Activated CD8-positive, alpha-beta T cell treated with anti-CD3 and anti-CD28 coated beads for 36 hours (primary cell): ENCODE results near the gene GALNS. TPM values are rescaled to one million over a fixed set of nuclear protein-coding genes. Genes with fewer than 3 reads are reported as not detected.

Experiments used
- ATAC-seq: fragments of 200-7000 bp; cut with Tn5 transposase; one replicate; pipeline ENCODE4 v1.10.0; 2021; ENCODE audit warnings: mild to moderate bottlenecking, moderate library complexity
- CTCF ChIA-PET: fragments of 350-600 bp; sonication (Branson Sonifier 250); formaldehyde crosslinking; loops from one replicate; lab custom pipeline; 2021; ENCODE audit warnings: antibody characterized with exemption; lab: Charles Lee
- POLR2A ChIA-PET: fragments of 350-600 bp; sonication (Branson Sonifier 250); formaldehyde crosslinking; loops from one replicate; lab custom pipeline; 2021; ENCODE audit warnings: antibody characterized with exemption; lab: Charles Lee
- DNase-seq: peaks from one replicate; pipeline ENCODE4 v3.0.0-alpha.2; 2020
- H3K27ac Mint-ChIP-seq: one replicate; pipeline ENCODE4 v1.8.0; 2021; ENCODE audit warnings: mild to moderate bottlenecking, mixed read lengths
- H3K27me3 Mint-ChIP-seq: one replicate; pipeline ENCODE4 v1.8.0; 2021; ENCODE audit warnings: mixed read lengths
- H3K36me3 Mint-ChIP-seq: one replicate; pipeline ENCODE4 v1.8.0; 2021; ENCODE audit warnings: low read depth, mixed read lengths
- H3K4me1 Mint-ChIP-seq: one replicate; pipeline ENCODE4 v1.8.0; 2021; ENCODE audit warnings: low read depth, mixed read lengths
- H3K4me3 Mint-ChIP-seq: one replicate; pipeline ENCODE4 v1.8.0; 2021; ENCODE audit warnings: mild to moderate bottlenecking, moderate library complexity, mixed read lengths
- H3K9me3 Mint-ChIP-seq: one replicate; pipeline ENCODE4 v1.8.0; 2021; ENCODE audit warnings: mixed read lengths
- intact Hi-C: fragments of 100-400 bp; cut with micrococcal nuclease; formaldehyde crosslinking; loops from one replicate; pipeline ENCODE4 v1.10.0; 2022
- total RNA-seq, 2 experiments: library from RNA; stranded (reverse); gene quantifications; one replicate each; pipeline ENCODE4 v1.2.3, GENCODE V29; 2021
- TF ChIP-seq, protein P1 (sequence below): fragments of 200-600 bp; IDR thresholded peaks from one replicate; pipeline ENCODE4 v1.8.0; 2022; ENCODE audit warnings: antibody characterized with exemption, mild to moderate bottlenecking

GALNS gene
- total RNA-seq, 2 experiments from 2014 or later, result 24.5 to 25.4 TPM

GRCh38 chr16:88799569-88800276 lies 57.0 kb downstream of the GALNS start:
- intact Hi-C loops, result loop anchor here (5.0 kb wide), 1 partner anchor 52 kb away; no protein-coding TSS in a partner anchor
- H3K9me3 Mint-ChIP-seq, result no peaks in the 10 kb centered on the region
- peaks cover 21% of the 10 kb centered on the region for H3K4me1 Mint-ChIP-seq
- no peaks in the 10 kb centered on the region for H3K27me3 Mint-ChIP-seq
- no peak overlapping the region for H3K4me3 Mint-ChIP-seq
- peaks cover 7% of the 10 kb centered on the region for H3K36me3 Mint-ChIP-seq
- CTCF ChIA-PET, result interaction anchor here (1.0 to 3.7 kb wide), 7 partner anchors 12 to 97 kb away, joined by 3 to 21 read pairs (median 6); partner anchors contain the start of genes APRT, GALNS and TRAPPC2L
- no peak for ATAC-seq
- TF ChIP-seq, protein P1, sequence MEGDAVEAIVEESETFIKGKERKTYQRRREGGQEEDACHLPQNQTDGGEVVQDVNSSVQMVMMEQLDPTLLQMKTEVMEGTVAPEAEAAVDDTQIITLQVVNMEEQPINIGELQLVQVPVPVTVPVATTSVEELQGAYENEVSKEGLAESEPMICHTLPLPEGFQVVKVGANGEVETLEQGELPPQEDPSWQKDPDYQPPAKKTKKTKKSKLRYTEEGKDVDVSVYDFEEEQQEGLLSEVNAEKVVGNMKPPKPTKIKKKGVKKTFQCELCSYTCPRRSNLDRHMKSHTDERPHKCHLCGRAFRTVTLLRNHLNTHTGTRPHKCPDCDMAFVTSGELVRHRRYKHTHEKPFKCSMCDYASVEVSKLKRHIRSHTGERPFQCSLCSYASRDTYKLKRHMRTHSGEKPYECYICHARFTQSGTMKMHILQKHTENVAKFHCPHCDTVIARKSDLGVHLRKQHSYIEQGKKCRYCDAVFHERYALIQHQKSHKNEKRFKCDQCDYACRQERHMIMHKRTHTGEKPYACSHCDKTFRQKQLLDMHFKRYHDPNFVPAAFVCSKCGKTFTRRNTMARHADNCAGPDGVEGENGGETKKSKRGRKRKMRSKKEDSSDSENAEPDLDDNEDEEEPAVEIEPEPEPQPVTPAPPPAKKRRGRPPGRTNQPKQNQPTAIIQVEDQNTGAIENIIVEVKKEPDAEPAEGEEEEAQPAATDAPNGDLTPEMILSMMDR, result no peak
- H3K27ac Mint-ChIP-seq, result no peak overlapping the region
- POLR2A ChIA-PET, result interaction anchor here (5.9 kb wide), 1 partner anchor 18 kb away, joined by 43 read pairs; no protein-coding TSS in a partner anchor
- DNase-seq, result peak; percentile 61

- ChIA-PET POLR2A (interaction anchor here (0.7 to 5.9 kb wide), 2 partner anchors 9 to 17 kb away, joined by 3 to 43 read pairs; no protein-coding TSS in a partner anchor), CTCF (interaction anchor here (0.6 to 3.7 kb wide), 7 partner anchors 12 to 97 kb away, joined by 3 to 21 read pairs (median 4); partner anchors contain the start of gene APRT)
- DNase-seq, result no peak
- intact Hi-C loops, result no loop called here
- H3K4me3 Mint-ChIP-seq, result no peak overlapping the region
- no peaks in the 10 kb centered on the region for H3K36me3 Mint-ChIP-seq
- TF ChIP-seq, protein P1, result no peak
- ATAC-seq, result no peak
- H3K27ac Mint-ChIP-seq, result no peak overlapping the region
- no peaks in the 10 kb centered on the region for H3K9me3 Mint-ChIP-seq
- H3K4me1 Mint-ChIP-seq, result peaks cover 24% of the 10 kb centered on the region
- H3K27me3 Mint-ChIP-seq, result no peaks in the 10 kb centered on the region
Observed at GRCh38 chr16:88798772-88799455, 57.8 kb downstream of the GALNS start.

GRCh38 chr16:88798073-88798472 lies 58.7 kb downstream of the GALNS start:
- TF ChIP-seq, protein P1, result no peak
- intact Hi-C loops, result no loop called here
- no peaks in the 10 kb centered on the region for H3K9me3 Mint-ChIP-seq
- H3K27me3 Mint-ChIP-seq, result no peaks in the 10 kb centered on the region
- ChIA-PET CTCF (interaction anchor here (2.0 to 3.7 kb wide), 2 partner anchors 13 to 42 kb away, joined by 4 to 21 read pairs; partner anchors contain the start of gene APRT), POLR2A (interaction anchor here (5.9 kb wide), 1 partner anchor 16 kb away, joined by 43 read pairs; no protein-coding TSS in a partner anchor)
- DNase-seq (no peak), ATAC-seq (no peak)
- H3K27ac Mint-ChIP-seq, result no peak overlapping the region
- H3K4me3 Mint-ChIP-seq, result no peak overlapping the region
- no peaks in the 10 kb centered on the region for H3K36me3 Mint-ChIP-seq
- peaks cover 32% of the 10 kb centered on the region for H3K4me1 Mint-ChIP-seq

- no peak overlapping the region for H3K27ac Mint-ChIP-seq
- ATAC-seq (no peak), DNase-seq (no peak)
- no peaks in the 10 kb centered on the region for H3K27me3 Mint-ChIP-seq
- TF ChIP-seq, protein P1, result no peak
- no peaks in the 10 kb centered on the region for H3K9me3 Mint-ChIP-seq
- peaks cover 2% of the 10 kb centered on the region for H3K36me3 Mint-ChIP-seq
- CTCF ChIA-PET, result interaction anchor here (0.7 to 1.6 kb wide), 2 partner anchors 9 to 14 kb away, joined by 3 to 6 read pairs; no protein-coding TSS in a partner anchor
- H3K4me1 Mint-ChIP-seq, result peaks cover 47% of the 10 kb centered on the region
- no peak overlapping the region for H3K4me3 Mint-ChIP-seq
- intact Hi-C loops, result no loop called here
- POLR2A ChIA-PET, result interaction anchor here (1.5 to 5.9 kb wide), 2 partner anchors 9 to 14 kb away, joined by 6 to 43 read pairs; no protein-coding TSS in a partner anchor
Observed at GRCh38 chr16:88796278-88796677, 60.5 kb downstream of the GALNS start.
